GM12874 (cell line): ENCODE data around the gene NBEA.

Experiments used
- CTCF ChIP-seq: IDR thresholded peaks from 2 replicates; pipeline ENCODE4 v1.5.1; 2011; ENCODE audit warnings: low read depth, mild to moderate bottlenecking, control low read depth, low read length, moderate library complexity; ENCODE audit not compliant: insufficient read depth

The NBEA gene

GRCh38 chr13:35393886-35394285 is 451.8 kb downstream of the NBEA start:
- TF ChIP-seq CTCF: no peak

GRCh38 chr13:35411059-35411744 is 469.1 kb downstream of the NBEA start:
- no peak for TF ChIP-seq CTCF

GRCh38 chr13:35448465-35448864 is 506.4 kb downstream of the NBEA start:
- no peak for TF ChIP-seq CTCF

- TF ChIP-seq CTCF: no peak
These were observed 507.8 kb downstream of the NBEA start for GRCh38 chr13:35449821-35450220.

GRCh38 chr13:35455022-35455421 is 513.0 kb downstream of the NBEA start:
- TF ChIP-seq CTCF: no peak

- no peak for TF ChIP-seq CTCF
These were observed 515.2 kb downstream of the NBEA start for GRCh38 chr13:35457258-35457657.

GRCh38 chr13:35460061-35460460 is 518.0 kb downstream of the NBEA start:
- no peak for TF ChIP-seq CTCF
